ENCODE data around the gene GSK3A.

GSK3A gene

DNA sequence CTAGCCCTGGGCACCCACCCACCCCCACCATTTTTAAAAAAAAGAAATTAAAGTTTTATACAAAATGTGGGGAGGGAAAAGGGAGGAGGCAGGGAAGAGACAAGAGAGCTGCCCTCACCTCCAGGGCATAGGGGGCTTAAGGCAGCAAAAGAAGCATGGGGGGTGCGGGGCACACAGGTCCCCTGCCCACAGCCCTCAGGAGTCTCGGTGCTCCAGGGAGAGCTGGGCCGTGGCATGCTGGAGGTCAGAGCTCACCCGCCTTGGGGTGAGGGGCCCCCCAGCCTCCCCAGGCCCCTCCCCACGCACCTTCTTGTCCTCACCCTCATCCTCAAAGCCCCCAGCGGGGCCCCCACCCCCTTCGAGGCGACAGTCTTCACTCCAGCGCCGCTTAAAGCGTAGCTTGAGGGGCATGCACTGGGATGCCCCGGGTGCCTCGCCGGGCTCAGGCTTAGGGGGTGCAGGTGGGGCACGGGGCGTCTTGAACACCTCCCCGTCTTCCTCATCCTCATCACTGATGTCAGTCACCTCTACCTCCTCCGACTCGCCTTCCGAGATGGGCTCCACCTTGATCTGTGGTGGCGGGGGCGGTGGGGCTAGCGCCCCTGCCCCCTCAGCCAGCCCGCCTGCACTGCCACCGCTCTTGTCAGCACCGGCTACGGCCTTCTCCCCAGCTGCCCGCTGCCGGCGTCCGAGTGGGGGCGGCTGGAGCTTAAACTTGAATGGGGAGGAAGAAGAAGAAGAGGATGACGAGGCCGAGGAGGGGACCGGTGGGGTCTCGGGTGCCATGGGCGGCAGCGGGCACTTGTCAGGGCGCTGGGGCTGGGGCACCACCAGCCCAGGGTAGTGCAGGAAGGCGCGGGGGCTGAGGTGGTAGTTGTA, 6.1 kb upstream of the GSK3A start:
- DNase-seq (ENCODE audit: low read depth), result no peak

DNA sequence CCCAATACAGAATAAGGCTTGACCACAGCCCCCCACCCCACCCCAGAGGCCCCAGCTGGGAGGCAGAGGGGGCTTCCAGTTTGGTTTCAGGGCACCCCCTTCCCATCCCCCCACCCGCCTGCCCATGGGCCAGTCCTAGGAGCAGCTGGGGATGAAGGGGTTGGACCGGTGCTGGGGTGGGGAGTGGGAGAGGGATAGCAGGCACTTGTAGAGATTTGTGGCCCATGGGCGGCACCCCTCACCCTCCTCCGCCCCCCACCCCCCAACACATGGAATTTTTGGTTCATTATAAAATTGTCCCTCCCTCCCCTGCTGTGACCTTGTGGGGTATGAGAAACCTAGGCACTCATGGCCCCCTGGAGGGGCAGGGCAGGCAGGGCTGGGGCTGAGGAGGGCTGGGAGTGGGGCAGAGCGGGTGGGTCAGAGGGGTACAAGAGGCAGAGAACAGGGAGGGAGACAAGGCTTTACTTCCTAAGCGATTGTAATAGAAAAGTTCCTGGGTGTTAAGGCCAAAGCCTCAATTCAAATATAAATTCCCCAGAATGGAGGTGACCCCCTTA, 5.3 kb upstream of the GSK3A start:
- no peak for DNase-seq (ENCODE audit: low read depth)

DNA sequence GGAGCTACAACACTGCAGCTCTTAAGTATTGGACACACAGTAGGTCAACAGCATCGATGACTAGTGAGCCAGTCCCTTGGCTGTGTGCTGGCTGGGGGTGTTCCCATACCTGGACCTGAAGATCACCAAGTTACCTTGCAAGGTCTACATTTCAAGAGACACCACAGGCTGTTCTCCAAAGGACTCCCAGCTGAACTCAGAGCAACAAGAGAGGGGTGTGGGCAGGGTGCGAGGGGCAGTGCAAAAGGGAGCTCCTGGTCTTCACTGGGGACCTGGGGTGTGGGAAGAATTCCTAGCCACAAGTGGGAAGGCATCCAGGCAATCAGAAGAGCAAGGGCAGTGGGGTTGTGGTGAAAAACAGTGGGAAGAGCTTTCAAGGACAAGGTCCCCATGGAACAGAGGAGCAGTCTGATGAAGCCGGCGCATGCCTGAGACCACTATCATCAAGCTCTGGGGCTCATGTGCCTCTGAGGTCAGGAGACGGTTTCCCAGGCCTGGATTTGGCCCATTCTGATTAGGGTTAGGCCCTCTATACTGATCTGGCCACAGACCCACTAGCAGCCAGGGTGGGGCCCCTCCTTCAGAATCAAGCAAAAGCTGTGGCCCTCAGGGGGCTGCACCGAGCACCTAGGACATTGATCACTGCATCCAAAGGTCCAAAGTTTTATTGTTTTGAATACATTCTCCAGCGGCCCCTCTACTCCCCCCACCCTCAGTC, 4.7 kb upstream of the GSK3A start:
- DNase-seq (ENCODE audit: low read depth), result no peak

DNA sequence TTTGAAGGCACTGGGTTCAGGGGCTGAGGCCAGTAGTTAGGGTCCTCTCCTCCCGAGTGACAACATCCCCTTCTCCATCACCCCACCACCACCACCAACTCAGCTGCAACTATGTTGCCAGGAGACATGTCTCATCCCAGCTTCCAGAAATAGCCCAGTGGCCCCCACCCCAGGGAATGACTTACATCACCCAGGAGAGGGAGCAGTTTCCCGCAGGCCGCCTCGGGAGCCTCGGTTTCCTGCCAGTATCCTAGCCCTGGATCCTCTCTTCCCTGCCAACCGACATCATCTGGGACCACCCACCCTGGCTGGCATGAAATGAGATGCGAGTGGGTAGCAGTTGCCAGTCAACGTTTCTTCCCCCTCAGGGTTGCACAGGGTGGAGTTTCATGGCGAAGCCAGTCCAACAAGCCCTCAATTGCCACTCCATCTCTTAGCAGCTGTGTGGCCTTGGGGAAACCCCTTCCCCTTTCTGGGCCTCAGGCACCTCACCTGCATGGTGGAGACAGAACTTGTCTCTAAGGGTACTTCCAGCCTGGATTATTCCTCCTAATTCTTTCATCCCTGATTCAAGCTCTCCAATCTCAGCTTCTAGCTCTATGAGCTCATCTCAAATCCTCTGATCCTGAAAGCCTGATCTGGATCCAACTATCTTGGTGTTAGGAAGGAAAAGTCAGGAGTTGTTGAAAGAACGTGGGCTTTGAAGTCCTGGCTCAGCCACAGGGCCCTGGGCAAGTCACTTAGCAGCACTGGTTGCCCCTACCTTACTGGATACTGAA, 3.9 kb upstream of the GSK3A start:
- peak; percentile 82 for DNase-seq (ENCODE audit: low read depth)

DNA sequence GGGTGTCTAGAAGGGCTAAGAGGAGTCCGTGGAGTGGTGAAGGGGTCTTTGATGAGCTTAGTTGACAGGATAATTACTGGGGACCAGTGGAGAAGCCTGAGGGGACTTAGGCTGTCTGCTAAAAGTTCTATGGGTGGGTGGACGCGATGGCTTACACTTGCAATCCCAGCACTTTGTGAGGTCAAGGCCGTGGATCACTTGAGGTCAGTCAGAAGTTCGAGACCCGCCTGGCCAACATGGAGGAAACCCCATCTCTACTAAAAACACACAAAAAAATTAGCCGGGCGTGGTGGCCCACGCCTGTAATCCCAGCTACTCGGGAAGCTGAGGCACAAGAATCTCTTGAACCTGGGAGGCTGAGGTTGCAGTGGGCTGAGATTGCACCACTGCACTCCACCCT, 2.8 kb upstream of the GSK3A start:
- DNase-seq (ENCODE audit: low read depth), result no peak

DNA sequence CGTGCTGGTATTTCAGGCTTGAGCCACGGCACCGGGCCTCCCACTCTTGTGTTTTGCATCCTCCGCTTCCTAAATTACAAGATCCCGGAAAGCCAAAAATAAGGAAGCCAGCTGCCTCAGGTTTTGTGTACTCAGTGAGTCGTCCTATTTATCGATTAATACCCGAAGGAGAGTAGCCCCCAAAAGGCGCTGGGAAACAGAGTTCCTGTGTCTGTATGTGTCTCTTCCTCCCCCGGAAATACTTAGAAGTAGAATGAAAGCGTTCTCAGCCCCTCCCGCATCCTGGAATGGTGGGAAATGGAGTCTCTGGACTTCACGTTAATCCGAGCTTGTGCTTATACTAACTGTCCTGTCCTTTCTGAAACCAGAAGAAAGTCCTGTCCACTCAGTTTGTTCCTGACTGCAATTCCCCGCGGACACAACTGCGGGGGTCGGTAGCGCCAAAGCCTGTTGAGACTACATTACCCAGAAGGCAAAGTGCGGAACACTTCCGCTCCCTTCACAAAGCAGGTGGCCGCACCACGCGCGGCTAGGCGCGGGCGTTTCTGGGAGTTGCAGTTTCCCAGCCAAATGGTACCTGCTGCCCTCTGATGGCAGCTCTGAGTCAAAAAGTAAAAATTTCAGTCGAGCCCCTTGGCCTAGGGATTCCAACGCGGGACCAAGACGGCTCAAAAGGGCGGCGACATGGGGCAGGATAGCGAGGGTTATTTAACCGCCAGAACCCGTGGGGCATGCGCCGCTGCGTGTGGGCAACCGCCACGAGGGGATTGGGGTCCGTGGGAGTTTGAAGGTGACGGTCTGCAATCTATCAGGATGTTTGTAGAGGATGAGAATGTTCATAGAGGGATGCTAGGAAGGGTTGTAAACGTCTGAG, 2.2 kb upstream of the GSK3A start:
- DNase-seq (ENCODE audit: low read depth), result peak; percentile 95

DNA sequence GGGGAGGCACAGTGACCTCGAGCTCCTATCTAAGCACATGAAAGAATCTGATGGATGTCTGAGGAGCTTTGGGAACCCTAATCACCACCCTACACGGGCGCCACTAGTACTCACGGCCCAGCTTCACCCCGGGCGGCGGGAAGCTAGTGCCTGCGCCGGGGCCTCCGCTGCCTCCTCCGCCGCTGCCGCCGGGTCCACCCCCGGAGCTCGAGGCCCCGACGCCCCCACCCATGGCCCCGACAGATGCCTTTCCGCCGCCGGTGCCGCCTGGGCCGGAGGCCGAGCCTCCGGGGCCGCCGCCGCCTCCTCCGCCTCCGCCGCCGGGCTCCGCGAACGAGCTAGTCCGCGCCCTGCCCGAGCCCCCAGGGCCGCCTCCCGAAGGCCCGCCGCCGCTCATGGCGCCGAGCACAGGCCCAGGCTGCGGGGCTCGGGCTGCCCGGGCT, 312 bp downstream of the GSK3A start:
- DNase-seq (ENCODE audit: low read depth), result no peak

DNA sequence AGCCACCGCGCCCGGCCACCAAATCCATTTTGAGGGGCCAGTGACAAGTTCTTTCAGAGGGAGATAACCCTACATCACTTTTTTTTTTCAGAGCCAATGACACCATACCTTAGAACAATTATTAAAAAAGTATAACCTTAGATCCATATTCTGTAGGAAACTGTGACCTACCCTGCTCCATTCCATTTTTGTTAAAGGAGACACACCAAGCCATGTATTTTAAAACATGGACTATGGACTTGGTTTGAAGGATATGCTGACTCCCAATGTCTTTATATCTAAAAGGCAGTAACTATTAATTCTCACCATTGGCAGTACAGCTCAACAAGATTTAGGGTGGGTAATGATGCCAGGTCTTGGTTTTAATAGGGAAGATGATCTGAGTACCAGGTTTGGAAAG, 1.1 kb downstream of the GSK3A start:
- no peak for DNase-seq (ENCODE audit: low read depth)

DNA sequence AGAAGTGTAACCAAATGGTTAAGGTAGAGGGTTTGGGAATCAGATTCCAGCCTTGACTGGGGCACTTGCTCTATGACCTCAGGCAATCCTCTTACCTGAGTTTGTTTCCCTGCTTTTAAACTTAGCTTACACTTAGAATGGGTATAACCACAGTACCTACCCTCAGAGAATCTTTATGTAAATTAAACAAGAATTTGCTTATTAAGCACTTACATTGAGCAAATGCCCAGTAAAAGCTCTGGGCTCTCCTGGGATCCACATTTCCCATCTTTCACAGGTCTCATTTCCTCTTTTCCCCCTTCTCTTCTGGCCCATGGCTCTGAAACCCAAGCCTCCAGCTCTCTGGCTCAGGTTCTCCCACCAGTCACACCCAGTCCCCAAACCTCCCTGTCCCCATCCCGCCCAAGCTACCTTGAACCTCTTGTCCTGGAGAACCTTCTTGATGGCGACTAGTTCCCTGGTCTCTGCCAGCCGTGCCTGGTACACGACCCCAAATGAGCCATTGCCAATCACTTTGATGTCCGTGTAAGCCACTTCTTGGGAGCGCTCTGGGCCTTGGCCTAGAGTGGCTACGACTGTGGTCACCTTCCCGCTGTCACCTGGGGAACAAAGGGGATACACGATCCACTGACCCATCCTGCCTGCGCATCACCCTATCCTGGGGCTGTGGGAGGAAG, 2.7 kb downstream of the GSK3A start:
- no peak for DNase-seq (ENCODE audit: low read depth)

DNA sequence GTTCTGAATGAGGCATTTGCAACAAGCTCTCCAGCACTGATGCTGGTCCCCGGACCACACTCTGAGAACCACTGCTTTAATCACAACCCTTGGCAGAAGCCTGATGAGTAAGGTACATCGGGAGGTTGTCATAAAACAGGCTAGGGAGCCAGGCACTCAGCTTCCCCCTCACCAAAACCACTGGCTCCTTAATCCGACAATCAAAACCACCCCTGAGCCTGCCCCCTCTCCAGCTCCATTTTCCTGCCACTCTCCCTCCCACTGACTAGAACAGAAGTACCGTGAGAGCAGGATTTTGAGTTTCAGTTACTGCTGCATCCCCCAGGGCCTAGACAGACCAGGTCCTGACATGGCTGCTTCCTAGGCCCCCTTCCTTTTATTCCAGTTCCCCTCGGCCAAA, 7.2 kb downstream of the GSK3A start:
- no peak for DNase-seq (ENCODE audit: low read depth)

DNA sequence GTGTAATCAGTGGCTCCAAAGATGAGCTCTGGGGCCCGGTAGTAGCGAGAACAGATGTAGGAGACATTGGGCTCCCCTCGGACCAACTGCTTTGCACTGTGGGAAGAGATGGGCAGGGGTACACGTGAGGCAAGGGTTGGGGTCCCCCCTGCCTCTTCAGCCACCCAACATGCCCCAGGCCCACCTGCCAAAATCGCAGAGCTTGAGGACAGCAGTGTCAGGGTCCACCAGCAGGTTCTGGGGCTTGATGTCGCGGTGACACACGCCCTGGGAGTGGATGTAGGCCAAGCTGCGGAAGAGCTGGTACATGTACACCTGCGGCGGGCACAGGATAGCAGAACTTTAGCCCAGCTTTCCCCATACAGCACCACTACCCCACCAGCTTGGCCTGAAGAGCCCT, 8.0 kb downstream of the GSK3A start:
- DNase-seq (ENCODE audit: low read depth), result no peak

DNA sequence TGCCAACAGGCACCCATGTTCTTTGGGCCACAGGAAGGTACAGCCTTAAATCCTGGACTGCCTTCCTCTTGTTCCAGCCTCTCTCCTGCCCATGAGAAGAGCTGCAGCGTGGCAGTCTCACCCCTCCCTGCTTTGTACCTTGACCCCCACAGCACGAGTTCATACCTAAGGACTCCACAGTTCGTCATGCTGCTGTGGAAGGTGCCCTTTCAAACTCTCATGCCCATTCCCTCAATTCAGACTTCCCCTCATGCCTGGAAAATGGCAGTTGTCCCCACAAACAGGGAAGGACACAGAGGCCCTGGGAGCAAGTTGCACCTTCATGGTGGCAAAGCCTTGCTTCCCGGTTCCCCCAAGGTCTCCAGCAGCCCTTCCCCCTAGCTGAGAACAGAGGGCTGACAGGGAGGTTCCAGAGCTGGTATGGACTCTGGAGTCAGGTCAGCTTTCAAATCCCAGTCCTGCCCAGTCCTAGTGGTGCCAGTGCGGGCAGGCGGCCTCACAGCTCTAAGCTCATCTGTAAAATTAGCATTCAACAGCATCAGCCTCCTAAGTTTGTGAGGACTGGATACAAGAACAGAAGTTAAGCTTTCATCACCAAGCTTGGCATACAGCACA, 8.6 kb downstream of the GSK3A start:
- no peak for DNase-seq (ENCODE audit: low read depth)

DNA sequence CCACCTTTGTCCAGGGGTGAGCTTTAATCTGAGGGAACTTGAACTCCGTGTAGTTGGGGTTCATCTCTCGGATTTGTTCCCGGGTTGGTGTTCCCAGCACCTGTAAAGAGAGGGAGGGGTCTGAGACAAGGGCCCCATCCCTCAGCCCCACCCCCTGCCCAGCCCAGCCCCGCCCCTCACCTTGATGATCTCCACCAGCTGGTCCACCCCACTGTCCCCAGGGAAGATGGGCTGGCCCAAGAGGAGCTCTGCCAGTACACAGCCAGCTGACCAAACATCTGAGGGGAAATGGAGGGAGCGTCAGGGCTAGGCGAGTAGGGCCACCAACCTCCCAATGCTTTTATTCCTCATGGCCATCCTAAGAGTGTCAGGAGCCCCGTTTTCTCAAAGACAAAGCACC, 9.3 kb downstream of the GSK3A start:
- no peak for DNase-seq (ENCODE audit: low read depth)

DNA sequence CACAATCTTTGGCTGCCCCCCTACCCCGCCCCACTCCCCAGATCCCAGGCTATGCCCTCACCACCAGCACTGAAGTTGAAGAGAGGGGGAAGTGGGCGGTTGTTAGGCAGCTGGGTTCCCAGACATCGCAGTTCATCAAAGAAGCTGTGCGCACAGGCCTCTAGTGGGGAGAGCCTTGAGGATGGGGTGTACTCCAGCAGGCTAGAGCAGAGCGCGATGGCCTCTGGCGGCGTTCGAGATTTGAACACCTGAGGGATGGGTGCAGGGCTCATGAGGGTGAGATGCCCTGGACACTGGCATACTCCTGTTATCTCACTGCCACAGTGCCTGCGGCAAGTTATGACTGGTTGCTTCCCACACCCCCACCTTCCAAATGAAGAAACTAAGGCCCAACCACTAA, 10.0 kb downstream of the GSK3A start:
- no peak for DNase-seq (ENCODE audit: low read depth)

DNA sequence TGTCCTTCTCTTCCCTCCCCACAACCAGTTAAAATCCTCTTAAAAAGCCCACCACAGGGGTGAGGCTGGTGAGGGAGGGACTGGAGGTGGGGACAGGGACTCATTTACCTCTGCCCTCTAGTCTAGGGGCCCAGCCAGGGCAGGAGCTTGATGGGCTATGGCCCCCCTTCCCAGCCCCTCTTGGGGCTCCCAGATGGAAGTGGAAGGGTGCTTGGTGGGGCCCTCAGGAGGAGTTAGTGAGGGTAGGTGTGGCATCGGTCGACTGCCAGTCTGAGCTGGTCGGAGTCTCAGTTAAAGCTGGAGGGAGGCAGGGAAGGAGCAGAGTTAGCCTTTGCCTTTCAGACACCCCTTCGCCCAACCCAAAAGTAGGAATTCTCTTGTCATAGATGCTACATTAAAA, 11.8 kb downstream of the GSK3A start:
- DNase-seq (ENCODE audit: low read depth), result no peak

DNA sequence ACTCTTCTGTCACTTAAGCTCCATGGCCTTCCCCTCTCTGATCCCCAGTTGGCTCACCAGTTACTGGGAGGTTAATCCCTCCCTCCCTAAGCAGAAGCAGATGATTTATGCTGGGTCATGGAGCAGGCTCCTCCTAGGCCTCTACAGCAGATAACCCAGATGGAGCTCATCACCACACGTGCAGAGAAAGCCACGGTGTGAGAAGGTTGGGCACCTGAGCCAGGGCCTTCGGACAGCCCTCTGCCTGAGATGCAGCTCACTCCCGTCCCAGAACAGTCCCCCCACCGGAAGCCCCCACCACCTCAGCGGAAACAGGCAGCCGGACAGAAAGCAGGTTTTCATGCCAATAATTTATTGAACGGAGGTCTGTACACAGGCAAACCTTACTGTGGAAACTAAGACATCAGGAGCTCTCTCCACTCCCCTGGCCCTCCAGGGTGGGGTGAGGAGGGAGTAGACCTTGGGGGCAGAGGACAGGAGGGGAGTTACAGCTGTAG, 12.5 kb downstream of the GSK3A start:
- peak; percentile 51 for DNase-seq (ENCODE audit: low read depth)

DNA sequence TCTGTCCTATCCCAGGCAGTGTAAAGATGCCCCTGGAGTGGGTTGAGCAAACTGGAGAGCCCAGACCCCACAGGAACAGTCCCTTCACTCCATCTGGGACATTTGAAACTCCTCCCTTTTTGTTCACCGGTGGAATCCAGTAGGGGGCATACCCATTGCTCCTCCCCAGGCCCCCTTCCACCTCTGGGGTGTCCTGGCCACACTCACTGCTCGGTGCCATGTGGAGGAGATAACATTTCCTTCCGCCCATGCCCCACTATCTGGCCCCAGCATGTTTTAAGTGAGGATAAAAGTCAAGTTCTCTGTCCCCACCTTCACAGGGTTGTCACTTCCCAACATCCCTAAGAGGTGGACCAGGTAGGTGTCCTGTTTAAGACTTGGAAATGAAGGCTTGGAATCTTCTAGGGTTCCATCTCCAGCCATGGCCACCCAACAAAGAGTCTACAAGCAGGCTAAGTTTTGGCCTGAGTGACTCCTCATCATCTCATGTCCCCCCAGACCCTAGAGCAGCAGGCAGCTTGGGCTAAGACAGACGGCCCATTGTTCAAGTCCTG, 13.0 kb downstream of the GSK3A start:
- no peak for DNase-seq (ENCODE audit: low read depth)

DNA sequence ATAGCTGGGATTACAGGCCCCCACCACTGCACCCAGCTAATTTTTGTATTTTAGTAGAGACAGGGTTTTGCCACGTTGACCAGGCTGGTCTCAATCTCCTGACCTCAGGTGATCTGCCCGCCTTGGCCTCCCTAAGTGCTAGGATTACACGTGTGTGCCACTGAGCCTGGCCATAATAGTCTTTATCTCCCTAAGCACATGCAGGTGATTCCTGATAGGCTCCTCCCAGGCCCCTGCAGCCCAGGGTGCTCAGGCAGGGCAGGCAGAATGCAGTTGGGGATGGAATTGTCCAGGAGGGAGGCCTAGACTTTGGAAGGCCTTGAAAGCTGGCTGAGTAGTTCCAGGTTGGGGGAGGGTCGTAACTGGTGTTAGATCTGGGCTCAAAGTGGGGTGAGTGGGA, 13.8 kb downstream of the GSK3A start:
- DNase-seq (ENCODE audit: low read depth), result no peak

DNA sequence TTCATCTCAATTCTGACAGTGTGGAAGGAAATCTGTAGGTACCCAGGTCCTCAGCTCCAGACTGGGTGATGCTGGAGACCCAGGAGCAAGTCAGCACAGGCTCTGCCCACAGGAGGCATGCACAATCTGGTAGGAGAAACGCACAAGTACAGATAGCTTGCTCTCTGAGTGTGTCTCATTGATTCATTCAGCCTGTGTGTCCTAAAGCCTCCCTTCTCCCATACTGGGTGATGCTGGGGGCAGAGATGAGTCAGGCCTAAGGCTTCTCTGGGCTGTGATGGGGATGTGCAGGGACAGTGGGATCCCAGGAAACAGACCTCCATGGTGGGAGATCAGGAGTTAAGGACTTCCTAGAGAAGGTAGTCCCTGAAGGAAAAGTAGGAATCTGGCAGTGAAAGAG, 15.5 kb downstream of the GSK3A start:
- peak; percentile 59 for DNase-seq (ENCODE audit: low read depth)

Measured in iris pigment epithelial cell (primary cell).